Measurements from ENCODE around the gene REXO4. TPM values are rescaled to one million over a fixed set of nuclear protein-coding genes. Genes with fewer than 3 reads are reported as not detected.
A peak's percentile ranks its signal among the peaks of the same experiment; 100 is the strongest.

Gene REXO4
- total and polyA plus RNA-seq, 4 experiments from 2014 or later, result 10.7 to 39.0 (median 32.0) TPM

DNA sequence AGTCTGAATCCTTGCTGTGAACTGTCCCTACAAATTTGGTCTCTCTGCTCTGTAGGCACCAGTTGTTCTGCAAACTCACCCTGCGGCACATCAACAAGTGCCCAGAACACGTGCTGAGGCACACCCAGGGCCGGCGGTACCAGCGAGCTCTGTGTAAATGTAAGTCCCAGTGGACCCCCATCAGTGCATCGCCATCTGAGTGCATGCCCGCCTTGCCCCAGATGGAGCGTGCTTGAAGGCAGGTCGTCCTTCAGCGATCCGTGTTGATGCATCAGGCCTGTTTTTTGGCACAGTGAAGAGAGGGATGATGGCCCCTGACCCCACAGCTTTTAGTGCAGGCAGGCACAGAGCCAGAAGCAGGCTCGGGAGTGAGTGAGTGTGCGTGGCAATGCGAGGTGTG, 60.2 kb downstream of the REXO4 start:
- ChIA-PET POLR2A (ENCODE audit: partially characterized antibody) (interaction anchor here (2.2 to 18.1 kb wide), 4 partner anchors 10 to 59 kb away, joined by 12 to 437 read pairs (median 27); partner anchors contain the start of genes MED22, REXO4, RPL7A and STKLD1), CTCF (ENCODE audit: partially characterized antibody) (interaction anchor here (0.9 to 3.9 kb wide), 7 partner anchors 9 to 171 kb away, joined by 3 to 51 read pairs (median 5); partner anchors contain the start of genes MED22 and RPL7A)
- H3K9me3 ChIP-seq (ENCODE audit: control insufficient read depth in 1 of 2, low read length in 2 of 2), result no peaks in the 10 kb centered on the region
- Mint-ChIP-seq H3K36me3 (peaks cover 12 to 44% of the 10 kb centered on the region in 2 donors), H3K27me3 (no peaks in the 10 kb centered on the region), H3K4me3 (peak overlapping the region; percentile 64 to 89 (median 79)), H3K9me3 (peaks cover 0 to 2% (median 0%) of the 10 kb centered on the region in 8 donors), H3K4me1 (peaks cover 14 to 44% (median 30%) of the 10 kb centered on the region in 4 donors), H3K27ac (peak overlapping the region in 6 of 7 donors; percentile 77 to 92 (median 90))
- H3K4me3 ChIP-seq (ENCODE audit: low read length in 2 of 2), result no peak overlapping the region
- peaks cover 33% of the 10 kb centered on the region for H3K4me1 ChIP-seq (ENCODE audit: insufficient read depth, low read length)
- H3K27ac ChIP-seq (ENCODE audit: low read depth, low read length), result peak overlapping the region; percentile 1
- no peaks in the 10 kb centered on the region for H3K27me3 ChIP-seq (ENCODE audit: insufficient read depth, low read length)
- intact Hi-C loops (cut with micrococcal nuclease), result loop anchor here (2.0 to 5.0 kb wide), 2 partner anchors 21 to 120 kb away; partner anchors contain the start of genes SLC2A6 and SURF6
- H3K36me3 ChIP-seq (ENCODE audit: insufficient read depth, low read length), result peaks cover 43% of the 10 kb centered on the region
- no peak for DNase-seq

GRCh38 chr9:133356391-133357091, 61.3 kb downstream of the REXO4 start, which contains the start of the genes SURF1 and SURF2:
TSS of gene SURF1 (minus strand) at chr9:133356487. CDS start at chr9:133356453, 34 bp downstream.
TSS of gene SURF2 (plus strand) at chr9:133356550. CDS start at chr9:133356593, 43 bp downstream.
- peaks cover 43% of the 10 kb centered on the region for H3K36me3 ChIP-seq (ENCODE audit: insufficient read depth, low read length)
- Mint-ChIP-seq H3K9me3 (peaks cover 0 to 2% (median 0%) of the 10 kb centered on the region in 8 donors), H3K27me3 (no peaks in the 10 kb centered on the region), H3K36me3 (peaks cover 10 to 46% of the 10 kb centered on the region in 2 donors), H3K4me3 (peak within 1 kb of the TSS; percentile 85 to 92 (median 88)), H3K4me1 (peaks cover 15 to 44% (median 27%) of the 10 kb centered on the region in 4 donors), H3K27ac (peak within 1 kb of the TSS; percentile 89 to 93 (median 92))
- H3K4me1 ChIP-seq (ENCODE audit: insufficient read depth, low read length), result peaks cover 33% of the 10 kb centered on the region
- POLR2A ChIA-PET (ENCODE audit: partially characterized antibody), result interaction anchor here (1.1 to 18.1 kb wide), 8 partner anchors 8 to 223 kb away, joined by 3 to 437 read pairs (median 8); partner anchors contain the start of genes MED22, REXO4, RPL7A and STKLD1
- H3K27ac ChIP-seq (ENCODE audit: low read depth, low read length), result peak within 1 kb of the TSS; percentile 76
- intact Hi-C loops (cut with micrococcal nuclease), result loop anchor here (1.0 to 5.0 kb wide), 5 partner anchors 8 to 121 kb away; partner anchors contain the start of genes MED22, RPL7A, SLC2A6 and STKLD1
- peak; percentile 85 to 90 (median 88) for DNase-seq
- no peaks in the 10 kb centered on the region for H3K9me3 ChIP-seq (ENCODE audit: control insufficient read depth in 1 of 2, low read length in 2 of 2)
- CTCF ChIA-PET (ENCODE audit: partially characterized antibody), result interaction anchor here (1.3 to 3.9 kb wide), 6 partner anchors 9 to 170 kb away, joined by 4 to 51 read pairs (median 5); partner anchors contain the start of genes MED22 and RPL7A
- H3K27me3 ChIP-seq (ENCODE audit: insufficient read depth, low read length), result no peaks in the 10 kb centered on the region
- H3K4me3 ChIP-seq (ENCODE audit: low read length in 2 of 2), result peak within 1 kb of the TSS; percentile 61 to 73

Other genes with a start within 250 kb of the REXO4 start
- not detected for gene OBP2B, start 208.8 kb downstream of the REXO4 start, total RNA-seq
- gene OBP2B, start 208.8 kb downstream of the REXO4 start, polyA plus RNA-seq, result not detected
- under 1 TPM in 1 of 2 experiments, not detected in 1; 0.29 TPM for gene ABO, start 142.8 kb downstream of the REXO4 start, total RNA-seq
- gene ABO, start 142.8 kb downstream of the REXO4 start, polyA plus RNA-seq, result 1 to 10 TPM; 1.2 to 1.7 TPM
- gene SURF6, start 81.8 kb downstream of the REXO4 start, total RNA-seq, result 10 to 100 TPM; 28.6 to 28.9 TPM
- gene SURF6, start 81.8 kb downstream of the REXO4 start, polyA plus RNA-seq, result 10 to 100 TPM in 1 of 2 donors, 1 to 10 TPM in 1; 2.3 to 13.4 TPM
- gene MED22, start 69.9 kb downstream of the REXO4 start, total RNA-seq, result 10 to 100 TPM; 40.2 to 42.8 TPM
- gene MED22, start 69.9 kb downstream of the REXO4 start, polyA plus RNA-seq, result 10 to 100 TPM in 1 of 2 donors, 1 to 10 TPM in 1; 8.1 to 16.0 TPM
- gene RPL7A, start 69.8 kb downstream of the REXO4 start, total RNA-seq, result 1,000 to 10,000 TPM; 2,104 to 2,268 TPM
- gene RPL7A, start 69.8 kb downstream of the REXO4 start, polyA plus RNA-seq, result 1,000 to 10,000 TPM in 1 of 2 donors, 100 to 1,000 TPM in 1; 794 to 1,144 TPM
- gene SURF1, start 61.5 kb downstream of the REXO4 start, total RNA-seq, result 10 to 100 TPM; 54.3 to 61.1 TPM
- 100 to 1,000 TPM; 105 to 114 TPM for gene SURF1, start 61.5 kb downstream of the REXO4 start, polyA plus RNA-seq
- gene SURF2, start 61.5 kb downstream of the REXO4 start, total RNA-seq, result 10 to 100 TPM; 19.5 to 19.8 TPM
- 10 to 100 TPM; 29.7 to 46.7 TPM for gene SURF2, start 61.5 kb downstream of the REXO4 start, polyA plus RNA-seq
- 100 to 1,000 TPM; 103 to 110 TPM for gene SURF4, start 42.0 kb downstream of the REXO4 start, total RNA-seq
- gene SURF4, start 42.0 kb downstream of the REXO4 start, polyA plus RNA-seq, result 100 to 1,000 TPM; 156 to 264 TPM
- 1 to 10 TPM; 1.4 to 2.1 TPM for gene STKLD1, start 41.6 kb downstream of the REXO4 start, total RNA-seq
- gene STKLD1, start 41.6 kb downstream of the REXO4 start, polyA plus RNA-seq, result 1 to 10 TPM in 1 of 2 donors, not detected in 1; 1.5 TPM
- gene ADAMTS13, start 4.4 kb upstream of the REXO4 start, total RNA-seq, result 1 to 10 TPM; 1.5 to 1.7 TPM
- gene ADAMTS13, start 4.4 kb upstream of the REXO4 start, polyA plus RNA-seq, result not detected
- 1 to 10 TPM; 2.5 to 2.6 TPM for gene CACFD1, start 42.0 kb upstream of the REXO4 start, total RNA-seq
- gene CACFD1, start 42.0 kb upstream of the REXO4 start, polyA plus RNA-seq, result 1 to 10 TPM; 2.9 to 3.4 TPM
- gene SLC2A6, start 61.1 kb upstream of the REXO4 start, total RNA-seq, result 1 to 10 TPM; 1.6 to 2.5 TPM
- 1 to 10 TPM in 1 of 2 donors, under 1 TPM in 1; 0.41 to 1.1 TPM for gene SLC2A6, start 61.1 kb upstream of the REXO4 start, polyA plus RNA-seq
- gene MYMK, start 106.9 kb upstream of the REXO4 start, total RNA-seq, result not detected
- gene MYMK, start 106.9 kb upstream of the REXO4 start, polyA plus RNA-seq, result not detected
- under 1 TPM; 0.09 to 0.17 TPM for gene ADAMTSL2, start 116.7 kb upstream of the REXO4 start, total RNA-seq
- under 1 TPM in 1 of 2 donors, not detected in 1; 0.07 TPM for gene ADAMTSL2, start 116.7 kb upstream of the REXO4 start, polyA plus RNA-seq
- not detected for gene FAM163B, start 191.4 kb upstream of the REXO4 start, total RNA-seq
- gene FAM163B, start 191.4 kb upstream of the REXO4 start, polyA plus RNA-seq, result not detected
- under 1 TPM; 0.08 to 0.09 TPM for gene DBH, start 218.4 kb upstream of the REXO4 start, total RNA-seq
- gene DBH, start 218.4 kb upstream of the REXO4 start, polyA plus RNA-seq, result under 1 TPM in 1 of 2 donors, not detected in 1; 0.18 TPM